Stimulated activated CD8-positive, alpha-beta memory T cell treated with anti-CD3 and anti-CD28 coated beads, Interleukin-4, amount 100 ng/mL, for 1 hour (primary cell): ENCODE data around the gene BRD3OS.

Experiments used
- DNase-seq, 2 donors: peaks; one replicate each; pipeline ENCODE4 v3.0.0-alpha.2; 2020; ENCODE audit warnings: low read depth in 2 of 2, low spot score in 1 of 2

The BRD3OS gene

DNA sequence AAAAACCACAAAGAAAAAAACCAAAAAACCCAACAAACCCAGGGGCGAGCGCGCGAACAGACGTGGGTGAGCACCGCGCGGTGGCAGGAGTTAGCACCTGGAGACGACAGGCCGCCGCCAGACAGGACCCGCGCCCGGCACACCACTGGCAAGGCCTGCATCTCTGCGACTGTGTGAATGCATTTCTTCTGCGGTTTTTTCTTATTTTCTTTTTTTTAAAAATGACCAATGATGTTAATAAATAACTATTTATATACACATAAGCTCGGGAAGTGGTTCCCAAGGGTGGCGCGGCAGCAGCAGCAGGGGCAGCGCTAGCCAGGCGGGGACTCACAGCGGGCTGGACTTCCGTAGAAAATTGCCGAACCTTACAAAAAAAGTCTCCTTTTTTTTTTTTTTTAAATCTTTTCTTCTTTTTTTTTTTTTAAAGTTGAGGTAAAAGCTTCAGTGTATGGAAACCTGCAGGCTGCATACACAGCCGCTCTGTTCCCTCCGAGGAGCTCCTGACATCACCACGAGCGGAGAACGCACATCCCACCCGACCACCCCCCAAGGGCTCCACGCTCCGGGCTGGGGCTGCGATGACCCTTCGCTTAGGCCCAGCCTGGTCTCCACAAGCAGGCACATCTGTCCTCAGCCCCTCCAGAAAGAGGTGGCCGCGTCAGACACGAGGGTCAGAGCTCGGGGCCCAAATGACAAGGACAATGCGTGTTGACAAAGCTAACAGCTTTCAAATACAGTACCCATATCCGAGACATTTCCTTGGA is 7.4 kb downstream of the BRD3OS start:
- no peak for DNase-seq

DNA sequence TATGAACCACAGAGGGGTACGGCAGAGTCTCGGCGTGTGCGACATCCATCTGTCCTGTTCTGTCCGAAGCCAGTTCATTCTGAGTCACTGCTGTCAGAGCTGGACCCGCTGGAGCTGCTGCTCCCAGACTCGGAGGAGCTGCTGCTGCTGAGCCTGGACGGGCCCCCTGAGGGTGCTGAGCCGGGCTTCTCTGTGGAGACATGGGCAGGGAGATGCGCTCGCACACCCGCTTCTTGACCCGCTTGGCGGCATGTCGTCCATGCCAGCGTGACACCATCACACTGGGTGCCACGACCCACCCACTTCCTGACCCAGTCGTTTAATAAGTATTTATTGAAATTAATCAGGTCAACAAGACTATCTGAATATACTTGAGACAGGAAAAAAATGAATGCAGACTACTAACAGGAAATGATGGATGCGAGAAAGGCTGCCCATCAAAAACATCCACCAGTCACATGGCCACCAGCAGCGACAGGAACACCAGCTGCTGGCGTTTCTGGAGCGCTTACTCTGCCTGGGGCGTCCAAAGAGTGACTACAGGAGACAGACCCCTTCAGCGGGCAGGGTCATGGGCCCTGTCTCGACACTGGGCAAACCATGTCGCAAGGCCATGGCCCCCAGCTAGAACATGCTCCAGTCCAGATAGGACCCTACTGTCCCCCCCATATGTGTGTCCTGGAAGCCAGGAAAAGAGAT is 8.4 kb downstream of the BRD3OS start:
- DNase-seq = no peak

- DNase-seq = no peak
Observed at GRCh38 chr9:134034215-134035040, 9.1 kb downstream of the BRD3OS start.

DNA sequence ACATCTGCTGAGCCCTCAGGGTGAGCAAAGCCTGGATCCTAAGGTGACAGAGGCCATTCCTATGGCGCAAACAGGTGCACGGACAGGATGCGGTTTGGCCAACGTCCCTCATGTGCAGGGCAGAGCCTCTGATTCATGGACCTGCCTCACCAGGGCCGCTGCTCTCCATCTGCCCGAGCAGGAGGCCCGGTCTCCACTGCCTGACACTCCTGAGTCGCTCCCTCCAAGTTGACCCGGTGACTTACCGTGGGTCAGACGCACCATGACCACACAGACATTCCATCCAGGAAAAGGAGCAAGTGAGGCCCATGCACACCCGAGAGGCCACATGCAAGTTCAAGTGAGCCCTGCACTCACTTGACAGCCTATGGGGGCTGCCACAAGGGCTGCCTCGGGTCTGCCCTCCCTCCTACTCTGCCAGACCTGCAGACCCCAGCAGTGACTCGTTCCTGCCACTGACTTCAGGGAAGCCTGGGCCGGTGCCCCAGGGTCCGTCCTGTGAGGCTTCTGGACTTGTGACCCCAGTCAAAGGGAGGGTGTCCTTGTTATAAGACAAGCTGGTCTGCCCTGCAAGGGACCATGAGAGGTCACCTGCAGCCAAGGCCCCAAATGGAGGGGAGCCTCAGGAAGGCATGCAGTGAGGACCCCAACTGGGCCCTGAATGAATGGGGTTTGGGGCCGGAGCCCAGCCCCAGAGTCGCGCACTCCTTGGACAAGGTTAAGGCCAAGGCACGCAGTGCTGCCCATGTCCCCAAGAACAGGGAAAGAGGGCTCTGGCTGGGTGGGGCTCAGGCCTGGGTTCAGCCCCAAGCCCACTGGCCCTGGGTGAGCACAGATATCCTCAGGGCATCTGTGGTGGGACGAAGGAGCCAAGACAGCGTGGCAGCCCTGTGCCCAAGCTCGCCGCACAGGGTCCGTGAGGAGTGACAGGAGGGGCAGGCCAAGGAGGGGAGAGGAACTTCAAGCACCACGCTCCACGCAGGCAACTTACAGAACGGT is 10.1 kb downstream of the BRD3OS start:
- DNase-seq = no peak

- no peak for DNase-seq
Observed at GRCh38 chr9:134036130-134036529, 10.8 kb downstream of the BRD3OS start.

DNA sequence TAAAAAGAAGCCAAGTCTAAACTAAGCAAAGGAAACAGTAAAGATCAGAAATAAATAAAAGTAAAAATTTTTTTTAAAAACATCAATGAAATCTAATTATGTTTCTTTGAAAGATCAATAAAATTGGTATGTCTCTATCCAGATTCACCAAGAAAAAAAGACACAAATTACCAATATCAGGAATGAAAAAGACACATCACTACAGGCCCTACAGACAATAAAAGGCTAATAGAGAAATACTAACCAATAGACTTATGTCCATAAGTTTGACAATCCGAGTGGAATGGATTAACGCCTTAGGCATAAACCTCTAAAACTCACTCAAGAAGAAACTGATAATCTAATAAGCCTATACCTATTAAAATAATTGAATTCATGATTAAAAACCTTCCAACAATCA is 12.4 kb downstream of the BRD3OS start:
- DNase-seq = no peak

DNA sequence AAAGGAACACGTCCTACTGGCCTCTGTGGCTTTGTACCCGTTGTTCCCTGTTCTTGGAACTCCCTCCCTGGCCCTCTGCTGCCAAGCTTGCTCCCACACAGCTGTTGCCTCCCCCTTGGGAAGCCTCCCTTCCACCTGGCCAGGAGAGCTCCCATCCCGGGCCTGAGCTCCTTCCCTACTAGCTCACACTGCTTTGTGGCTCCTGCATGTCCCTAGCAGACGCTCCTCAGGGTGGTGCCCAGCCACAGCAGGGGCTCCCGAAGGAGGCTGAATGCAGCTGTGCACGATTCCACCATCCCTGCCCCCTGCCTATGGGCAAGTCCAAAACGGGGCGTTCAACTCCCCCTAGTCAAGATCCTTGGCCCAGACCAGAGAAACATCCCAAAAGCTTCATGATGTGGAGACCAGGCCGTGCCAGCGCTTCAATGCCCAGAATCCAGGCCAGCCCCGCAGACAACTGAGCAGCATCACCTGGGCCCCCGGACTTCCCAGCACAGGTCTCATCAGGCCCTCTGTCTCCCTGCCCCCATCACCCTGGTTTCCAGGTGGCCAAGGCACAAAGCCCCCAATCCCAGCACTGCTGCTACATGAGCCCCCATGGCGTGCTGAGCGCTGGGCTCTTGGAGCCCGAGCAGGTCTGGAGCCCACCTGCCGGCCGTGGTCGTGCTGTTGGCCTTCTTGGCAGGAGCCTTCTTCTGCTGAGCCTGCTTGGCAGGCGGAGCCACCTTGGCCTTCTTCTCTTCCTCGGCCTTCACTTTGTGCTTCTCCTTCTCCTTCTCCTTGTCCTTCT is 14.3 kb downstream of the BRD3OS start:
- DNase-seq = no peak

DNA sequence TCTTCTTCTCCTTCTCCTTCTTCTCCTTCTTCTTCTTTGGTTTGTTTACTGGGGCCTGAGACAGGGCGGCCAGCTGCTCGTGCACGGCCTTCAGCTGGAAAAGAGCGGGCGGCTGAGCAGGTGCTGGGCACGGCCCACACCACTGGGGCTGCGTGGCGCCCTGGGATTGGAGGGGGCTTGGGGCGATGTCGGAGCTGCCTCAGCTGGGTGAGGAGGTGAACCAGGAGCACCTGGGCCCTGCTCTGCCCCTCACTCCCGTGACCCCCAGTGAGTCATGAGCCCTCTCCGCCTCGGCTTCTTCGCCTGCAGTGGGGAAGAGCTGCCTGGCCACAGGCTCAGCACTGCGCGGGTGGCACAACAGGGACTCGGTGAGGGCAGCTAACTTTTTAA is 14.9 kb downstream of the BRD3OS start:
- DNase-seq = no peak

GRCh38 chr9:134040781-134041648 is 15.7 kb downstream of the BRD3OS start:
- no peak for DNase-seq

DNA sequence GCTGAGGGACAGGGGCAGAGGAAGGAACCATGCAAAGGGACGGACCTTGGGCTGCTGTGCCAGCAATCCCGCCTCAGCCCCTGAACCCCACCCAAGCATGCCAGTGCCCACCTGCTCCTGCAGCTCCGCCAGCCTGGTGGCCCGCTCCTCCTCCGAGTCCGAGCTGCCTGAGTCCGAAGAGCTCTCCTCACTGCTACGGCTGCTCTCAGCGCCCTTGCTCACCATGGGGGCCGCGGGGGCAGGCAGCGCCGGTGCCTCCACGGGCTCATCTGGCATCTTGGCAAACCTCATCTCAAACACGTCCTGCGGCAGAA is 16.3 kb downstream of the BRD3OS start:
- DNase-seq = no peak

DNA sequence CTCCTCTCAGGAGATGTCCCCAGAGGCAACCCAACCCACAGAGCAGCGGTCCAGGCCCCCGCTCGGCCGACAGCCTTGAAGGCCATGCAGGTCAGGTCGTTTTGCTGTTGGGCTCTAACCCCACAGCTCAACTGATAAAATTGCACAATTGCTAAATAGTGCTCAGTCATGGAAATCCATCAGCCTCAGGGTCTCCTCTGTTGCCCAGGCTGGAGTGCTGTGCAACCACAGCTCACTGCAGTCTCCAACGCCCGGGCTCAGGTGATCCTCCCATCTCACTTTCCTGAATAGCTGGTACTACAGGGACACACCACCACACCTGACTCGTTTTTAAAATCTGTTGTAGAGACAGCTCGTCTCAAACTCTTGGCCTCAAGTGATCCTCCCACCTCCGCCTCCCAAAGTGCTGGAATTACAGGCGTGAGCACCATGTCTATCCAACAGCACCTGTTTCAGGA is 18.3 kb downstream of the BRD3OS start:
- no peak for DNase-seq

DNA sequence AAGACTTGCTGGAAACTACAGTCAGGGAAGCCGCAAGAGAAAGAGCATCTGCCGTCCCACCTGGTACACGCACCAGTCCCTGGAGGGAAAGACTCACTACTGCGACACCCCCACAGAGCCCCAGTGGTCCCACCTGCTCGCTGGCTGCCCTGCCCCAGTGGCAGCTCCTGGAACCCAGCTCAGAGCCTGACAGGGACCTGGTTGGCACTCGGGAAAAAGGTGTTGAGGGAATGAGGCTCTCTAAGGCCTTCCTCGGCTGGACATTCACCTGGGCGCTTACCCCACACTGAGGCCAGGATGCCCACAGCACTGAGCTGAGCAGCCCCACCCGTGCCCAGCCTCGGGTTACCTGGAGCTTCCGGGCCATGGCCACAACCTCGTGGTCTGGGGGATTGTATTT is 19.7 kb downstream of the BRD3OS start:
- DNase-seq = no peak

- DNase-seq = no peak
Observed at GRCh38 chr9:134045841-134046544, 20.7 kb downstream of the BRD3OS start.

DNA sequence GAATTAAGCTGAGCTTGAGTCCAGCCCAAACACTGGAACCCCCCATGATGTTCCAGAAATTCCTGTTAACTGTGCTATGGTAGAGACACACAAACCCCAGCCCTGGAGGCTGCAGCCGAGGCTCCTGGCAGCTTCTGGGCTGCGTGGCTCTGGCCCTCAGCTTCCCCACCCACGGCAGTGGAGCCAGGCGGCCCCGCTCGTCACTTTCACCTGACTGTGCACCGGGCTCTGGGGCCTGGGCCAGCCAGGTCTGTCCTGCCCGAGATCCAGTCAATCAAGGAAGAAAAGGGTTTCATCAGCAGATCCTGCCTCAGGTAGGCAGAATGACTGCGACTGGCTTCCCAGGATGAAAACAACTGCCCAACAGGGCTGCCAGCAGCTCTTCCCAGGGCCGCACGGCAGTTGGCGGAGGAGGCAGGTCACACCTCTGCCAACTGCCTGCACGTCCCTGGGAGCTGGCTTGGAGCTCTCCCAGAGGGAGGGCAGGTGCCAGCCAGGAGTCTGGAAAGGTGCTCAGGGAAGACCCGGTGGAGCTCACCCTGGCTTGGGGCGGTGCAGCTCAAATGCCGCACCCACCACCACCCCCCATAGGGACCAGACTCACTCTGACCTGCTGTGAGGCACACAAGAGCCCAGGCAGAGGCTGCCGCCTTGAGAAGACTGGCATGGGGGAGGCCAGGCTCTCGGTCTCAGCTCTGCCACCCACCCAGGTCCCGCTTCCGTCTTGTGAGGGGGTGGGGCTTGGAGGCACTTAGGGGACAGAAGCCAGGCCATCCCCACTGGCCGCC is 21.8 kb downstream of the BRD3OS start:
- DNase-seq = no peak

DNA sequence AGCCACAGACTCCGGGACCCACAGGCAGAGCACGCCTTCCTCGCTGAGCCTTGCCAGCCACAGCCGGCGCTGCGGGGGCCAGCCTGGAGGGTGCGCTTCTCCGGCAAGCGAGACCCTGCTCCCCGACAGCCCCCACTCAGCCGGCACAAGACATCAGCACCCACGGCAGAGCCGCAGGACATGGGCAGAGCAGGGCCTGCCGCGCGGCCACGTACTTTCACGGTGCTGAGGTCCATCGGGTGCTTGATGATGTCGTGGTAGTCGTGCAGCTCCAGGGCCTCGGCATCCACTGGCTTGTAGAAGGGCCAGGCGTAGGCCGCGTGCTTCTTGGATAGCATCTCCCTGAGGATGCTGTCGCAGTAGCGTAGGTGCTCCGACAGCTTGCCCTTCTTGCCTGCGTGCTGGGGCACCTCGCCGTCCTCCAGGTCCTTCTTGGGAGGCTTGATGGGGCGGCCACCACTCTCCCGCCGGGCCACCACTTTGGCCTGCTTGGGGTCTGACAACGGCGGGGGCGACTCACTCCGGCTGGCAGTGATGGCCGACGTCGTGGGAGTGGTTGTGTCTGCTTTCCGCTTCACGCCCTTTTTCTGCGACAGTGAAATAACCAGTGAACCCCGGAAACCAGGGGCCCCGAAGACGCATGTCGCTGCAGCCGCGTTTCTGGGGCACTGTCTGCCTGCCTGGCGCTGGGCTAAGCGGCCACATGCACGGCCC is 22.7 kb downstream of the BRD3OS start:
- no peak for DNase-seq

GRCh38 chr9:134048582-134048968 is 23.3 kb downstream of the BRD3OS start:
- DNase-seq = no peak

- no peak for DNase-seq
Observed at GRCh38 chr9:134049236-134049635, 24.0 kb downstream of the BRD3OS start.
